ENCODE measurements around the gene NPLOC4.

The NPLOC4 gene

DNA sequence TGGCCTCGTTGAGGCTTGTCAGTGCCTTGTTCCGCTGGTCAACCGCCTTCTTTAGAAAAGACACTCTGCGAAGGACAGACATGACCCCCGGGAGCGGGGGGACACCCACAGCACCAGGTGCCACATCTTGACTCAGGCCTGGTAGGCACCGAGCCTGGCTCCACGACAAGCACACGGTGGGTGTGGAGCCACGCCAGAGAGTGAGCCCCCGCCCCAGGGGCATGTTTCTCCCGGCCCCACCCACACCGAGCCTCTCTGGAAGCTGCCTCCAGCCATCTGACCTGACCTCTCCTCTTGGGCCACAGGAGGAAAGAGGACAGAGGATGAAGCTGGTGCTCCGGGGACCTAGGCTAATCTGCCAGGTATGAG, 89.3 kb downstream of the NPLOC4 start:
- Histone ChIP-seq H3K9ac (ENCODE audit: low read depth, low read length) (no peak overlapping the region), H2AFZ (ENCODE audit: low read depth, low read length) (no peak overlapping the region), H3K79me2 (ENCODE audit: insufficient read depth, low read length) (peaks cover 36% of the 10 kb centered on the region), H3K4me1 (ENCODE audit: insufficient read depth, low read length) (peaks cover 27% of the 10 kb centered on the region), H3K4me2 (ENCODE audit: insufficient read depth, low read length) (no peak overlapping the region), H3K27me3 (ENCODE audit: insufficient read depth, low read length, poor library complexity) (no peaks in the 10 kb centered on the region), H4K20me1 (ENCODE audit: insufficient read depth, low read length) (peaks cover 24% of the 10 kb centered on the region), H3K27ac (ENCODE audit: low read length) (no peak overlapping the region), H3K36me3 (ENCODE audit: insufficient read depth, low read length) (peaks cover 84% of the 10 kb centered on the region), H3K4me3 (ENCODE audit: low read depth in 1 of 2, low read length in 2 of 2) (no peak overlapping the region), H3K9me3 (ENCODE audit: insufficient read depth, low read length, severe bottlenecking) (no peaks in the 10 kb centered on the region)
- TF ChIP-seq, protein P1, sequence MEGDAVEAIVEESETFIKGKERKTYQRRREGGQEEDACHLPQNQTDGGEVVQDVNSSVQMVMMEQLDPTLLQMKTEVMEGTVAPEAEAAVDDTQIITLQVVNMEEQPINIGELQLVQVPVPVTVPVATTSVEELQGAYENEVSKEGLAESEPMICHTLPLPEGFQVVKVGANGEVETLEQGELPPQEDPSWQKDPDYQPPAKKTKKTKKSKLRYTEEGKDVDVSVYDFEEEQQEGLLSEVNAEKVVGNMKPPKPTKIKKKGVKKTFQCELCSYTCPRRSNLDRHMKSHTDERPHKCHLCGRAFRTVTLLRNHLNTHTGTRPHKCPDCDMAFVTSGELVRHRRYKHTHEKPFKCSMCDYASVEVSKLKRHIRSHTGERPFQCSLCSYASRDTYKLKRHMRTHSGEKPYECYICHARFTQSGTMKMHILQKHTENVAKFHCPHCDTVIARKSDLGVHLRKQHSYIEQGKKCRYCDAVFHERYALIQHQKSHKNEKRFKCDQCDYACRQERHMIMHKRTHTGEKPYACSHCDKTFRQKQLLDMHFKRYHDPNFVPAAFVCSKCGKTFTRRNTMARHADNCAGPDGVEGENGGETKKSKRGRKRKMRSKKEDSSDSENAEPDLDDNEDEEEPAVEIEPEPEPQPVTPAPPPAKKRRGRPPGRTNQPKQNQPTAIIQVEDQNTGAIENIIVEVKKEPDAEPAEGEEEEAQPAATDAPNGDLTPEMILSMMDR (IDR thresholded peaks at IDR 0.05; ENCODE audit: borderline replicate concordance, extremely low read depth, low read length, poor library complexity, severe bottlenecking): no peak
- TF ChIP-seq EZH2 (IDR thresholded peaks at IDR 0.05; ENCODE audit: borderline replicate concordance, low read depth, low read length, severe bottlenecking): no peak
- ATAC-seq (ENCODE audit: insufficient read depth, low read depth) (no peak), DNase-seq (no peak)

DNA sequence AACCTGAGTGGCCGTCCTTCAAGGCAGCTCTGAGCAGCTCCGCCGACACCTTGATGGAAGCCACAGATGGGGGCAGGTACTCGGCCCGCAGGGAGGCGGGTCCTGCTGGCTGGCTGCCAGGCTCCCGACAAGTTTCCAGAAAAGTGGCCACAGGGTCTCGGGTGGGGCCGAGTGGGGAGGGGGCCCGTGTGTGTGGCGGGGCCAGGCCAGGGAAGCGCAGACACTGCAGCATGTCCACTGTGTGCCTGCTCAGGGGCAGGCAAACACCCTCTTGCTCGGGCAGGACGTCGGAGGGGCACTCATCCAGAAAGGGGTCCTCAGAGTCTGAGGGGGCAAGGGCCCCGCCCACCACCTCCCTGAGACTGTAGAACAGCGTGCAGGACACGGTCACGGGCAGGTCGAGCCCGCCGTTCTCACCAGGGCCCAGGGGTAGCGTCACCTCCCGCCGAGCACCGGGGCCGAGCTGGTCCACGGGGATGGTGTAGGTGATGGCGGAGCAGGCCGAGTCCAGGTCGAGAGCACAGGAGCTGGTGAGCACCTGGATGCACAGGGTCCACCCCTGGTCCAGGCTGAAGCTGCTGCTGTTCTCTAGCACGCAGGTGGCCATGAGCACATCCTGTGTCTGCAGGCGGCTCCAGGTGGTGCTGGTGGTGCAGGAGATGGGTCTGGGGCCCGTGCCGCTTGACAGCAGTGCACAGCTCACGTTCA, 89.9 kb downstream of the NPLOC4 start:
- H4K20me1 ChIP-seq (ENCODE audit: insufficient read depth, low read length): peaks cover 24% of the 10 kb centered on the region

DNA sequence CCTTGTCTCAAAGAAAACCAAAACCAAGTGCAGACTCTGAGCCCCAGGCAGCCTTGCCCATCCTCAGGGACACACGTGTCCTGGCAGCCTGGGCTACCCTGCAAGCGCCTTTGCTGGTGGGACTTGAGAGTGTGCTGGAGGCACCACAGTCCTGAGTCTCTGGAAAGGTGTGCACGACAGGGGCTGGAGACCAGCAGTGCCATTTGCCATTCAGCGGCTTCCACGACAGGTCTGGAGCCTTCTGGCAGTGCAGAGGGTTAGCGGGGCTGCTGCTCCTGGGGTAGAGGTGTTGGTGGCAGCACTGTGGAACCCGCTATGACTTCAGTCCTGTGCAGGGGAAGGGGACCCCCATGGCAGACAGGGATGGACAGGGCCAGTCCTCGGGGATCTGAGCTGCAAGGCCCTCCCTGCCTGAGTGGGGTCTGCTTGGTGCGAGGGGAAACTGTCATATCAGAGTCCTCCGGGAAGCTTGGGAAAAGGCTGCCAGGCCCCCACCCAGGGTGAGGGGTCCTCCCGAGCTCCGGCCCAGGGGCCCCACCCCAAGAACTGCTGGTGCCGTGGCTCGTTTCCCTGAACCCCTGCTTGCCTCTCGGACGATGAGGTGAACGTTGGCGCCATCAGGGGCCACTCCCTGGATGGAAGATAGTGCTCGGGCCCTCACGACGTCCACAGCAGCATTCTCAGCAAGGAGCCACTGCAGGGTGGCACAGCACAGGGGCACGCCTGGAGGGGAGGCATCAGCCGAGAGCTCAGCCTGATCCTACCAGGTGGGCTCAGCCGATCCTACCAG, 91.6 kb downstream of the NPLOC4 start:
- Histone ChIP-seq H3K4me3 (ENCODE audit: low read depth in 1 of 2, low read length in 2 of 2) (no peak overlapping the region), H3K9me3 (ENCODE audit: insufficient read depth, low read length, severe bottlenecking) (no peaks in the 10 kb centered on the region), H3K27me3 (ENCODE audit: insufficient read depth, low read length, poor library complexity) (no peaks in the 10 kb centered on the region), H2AFZ (ENCODE audit: low read depth, low read length) (no peak overlapping the region), H4K20me1 (ENCODE audit: insufficient read depth, low read length) (peaks cover 13% of the 10 kb centered on the region; the same call in 1 of the 2 replicates), H3K4me2 (ENCODE audit: insufficient read depth, low read length) (no peak overlapping the region), H3K9ac (ENCODE audit: low read depth, low read length) (no peak overlapping the region), H3K79me2 (ENCODE audit: insufficient read depth, low read length) (peaks cover 15% of the 10 kb centered on the region), H3K4me1 (ENCODE audit: insufficient read depth, low read length) (peaks cover 14% of the 10 kb centered on the region), H3K36me3 (ENCODE audit: insufficient read depth, low read length) (peaks cover 87% of the 10 kb centered on the region), H3K27ac (ENCODE audit: low read length) (no peak overlapping the region)
- no peak for DNase-seq
- no peak for ATAC-seq (ENCODE audit: insufficient read depth, low read depth)
- no peak for TF ChIP-seq EZH2 (IDR thresholded peaks at IDR 0.05; ENCODE audit: borderline replicate concordance, low read depth, low read length, severe bottlenecking)
- TF ChIP-seq, protein P1 (IDR thresholded peaks at IDR 0.05; ENCODE audit: borderline replicate concordance, extremely low read depth, low read length, poor library complexity, severe bottlenecking): no peak

More for the DNA sequence above, 89.9 kb downstream of the NPLOC4 start:
- peaks cover 32% of the 10 kb centered on the region for H3K79me2 ChIP-seq (ENCODE audit: insufficient read depth, low read length)
- H3K36me3 ChIP-seq (ENCODE audit: insufficient read depth, low read length): peaks cover 85% of the 10 kb centered on the region
- ATAC-seq (ENCODE audit: insufficient read depth, low read depth) (no peak), DNase-seq (no peak)
- no peaks in the 10 kb centered on the region for H3K27me3 ChIP-seq (ENCODE audit: insufficient read depth, low read length, poor library complexity)
- no peak overlapping the region for H3K27ac ChIP-seq (ENCODE audit: low read length)
- H3K9me3 ChIP-seq (ENCODE audit: insufficient read depth, low read length, severe bottlenecking): no peaks in the 10 kb centered on the region
- no peak overlapping the region for H3K9ac ChIP-seq (ENCODE audit: low read depth, low read length)
- no peak overlapping the region for H2AFZ ChIP-seq (ENCODE audit: low read depth, low read length)
- TF ChIP-seq, protein P1 (IDR thresholded peaks at IDR 0.05; ENCODE audit: borderline replicate concordance, extremely low read depth, low read length, poor library complexity, severe bottlenecking): no peak
- TF ChIP-seq EZH2 (IDR thresholded peaks at IDR 0.05; ENCODE audit: borderline replicate concordance, low read depth, low read length, severe bottlenecking): no peak
- H3K4me2 ChIP-seq (ENCODE audit: insufficient read depth, low read length): no peak overlapping the region
- no peak overlapping the region for H3K4me3 ChIP-seq (ENCODE audit: low read depth in 1 of 2, low read length in 2 of 2)
- peaks cover 27% of the 10 kb centered on the region for H3K4me1 ChIP-seq (ENCODE audit: insufficient read depth, low read length)

Measured in DND-41 (cell line).